ENCODE results near the gene RHBDF2.

GRCh38 chr17:76431509-76431908 is 69.7 kb downstream of the RHBDF2 start:
- TF ChIP-seq, protein P1, sequence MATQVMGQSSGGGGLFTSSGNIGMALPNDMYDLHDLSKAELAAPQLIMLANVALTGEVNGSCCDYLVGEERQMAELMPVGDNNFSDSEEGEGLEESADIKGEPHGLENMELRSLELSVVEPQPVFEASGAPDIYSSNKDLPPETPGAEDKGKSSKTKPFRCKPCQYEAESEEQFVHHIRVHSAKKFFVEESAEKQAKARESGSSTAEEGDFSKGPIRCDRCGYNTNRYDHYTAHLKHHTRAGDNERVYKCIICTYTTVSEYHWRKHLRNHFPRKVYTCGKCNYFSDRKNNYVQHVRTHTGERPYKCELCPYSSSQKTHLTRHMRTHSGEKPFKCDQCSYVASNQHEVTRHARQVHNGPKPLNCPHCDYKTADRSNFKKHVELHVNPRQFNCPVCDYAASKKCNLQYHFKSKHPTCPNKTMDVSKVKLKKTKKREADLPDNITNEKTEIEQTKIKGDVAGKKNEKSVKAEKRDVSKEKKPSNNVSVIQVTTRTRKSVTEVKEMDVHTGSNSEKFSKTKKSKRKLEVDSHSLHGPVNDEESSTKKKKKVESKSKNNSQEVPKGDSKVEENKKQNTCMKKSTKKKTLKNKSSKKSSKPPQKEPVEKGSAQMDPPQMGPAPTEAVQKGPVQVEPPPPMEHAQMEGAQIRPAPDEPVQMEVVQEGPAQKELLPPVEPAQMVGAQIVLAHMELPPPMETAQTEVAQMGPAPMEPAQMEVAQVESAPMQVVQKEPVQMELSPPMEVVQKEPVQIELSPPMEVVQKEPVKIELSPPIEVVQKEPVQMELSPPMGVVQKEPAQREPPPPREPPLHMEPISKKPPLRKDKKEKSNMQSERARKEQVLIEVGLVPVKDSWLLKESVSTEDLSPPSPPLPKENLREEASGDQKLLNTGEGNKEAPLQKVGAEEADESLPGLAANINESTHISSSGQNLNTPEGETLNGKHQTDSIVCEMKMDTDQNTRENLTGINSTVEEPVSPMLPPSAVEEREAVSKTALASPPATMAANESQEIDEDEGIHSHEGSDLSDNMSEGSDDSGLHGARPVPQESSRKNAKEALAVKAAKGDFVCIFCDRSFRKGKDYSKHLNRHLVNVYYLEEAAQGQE (IDR thresholded peaks at IDR 0.05; ENCODE audit: insufficient read depth in 1 of 2, low read depth in 2 of 2, low read length in 2 of 2) = no peak
- TF ChIP-seq SIN3A (IDR thresholded peaks at IDR 0.05; ENCODE audit: borderline replicate concordance, insufficient read depth, low read length) = no peak
- no peak for TF ChIP-seq TAF1 (IDR thresholded peaks at IDR 0.05; ENCODE audit: borderline replicate concordance, insufficient read depth, low read length)
